AML-193 (cell line): Measurements from ENCODE around the gene MSRB2.
A peak's percentile ranks its signal among the peaks of the same experiment; 100 is the strongest.

ENCODE experiments used
- DNase-seq, 2 experiments: peaks; one replicate each; lab custom pipeline; 2025; lab: John Stamatoyannopoulos, UW

Gene MSRB2

GRCh38 chr10:23111517-23112286, 16.3 kb downstream of the MSRB2 start:
- no peak for DNase-seq

- no peak for DNase-seq
Observed at GRCh38 chr10:23114228-23114850, 19.0 kb downstream of the MSRB2 start.

DNA sequence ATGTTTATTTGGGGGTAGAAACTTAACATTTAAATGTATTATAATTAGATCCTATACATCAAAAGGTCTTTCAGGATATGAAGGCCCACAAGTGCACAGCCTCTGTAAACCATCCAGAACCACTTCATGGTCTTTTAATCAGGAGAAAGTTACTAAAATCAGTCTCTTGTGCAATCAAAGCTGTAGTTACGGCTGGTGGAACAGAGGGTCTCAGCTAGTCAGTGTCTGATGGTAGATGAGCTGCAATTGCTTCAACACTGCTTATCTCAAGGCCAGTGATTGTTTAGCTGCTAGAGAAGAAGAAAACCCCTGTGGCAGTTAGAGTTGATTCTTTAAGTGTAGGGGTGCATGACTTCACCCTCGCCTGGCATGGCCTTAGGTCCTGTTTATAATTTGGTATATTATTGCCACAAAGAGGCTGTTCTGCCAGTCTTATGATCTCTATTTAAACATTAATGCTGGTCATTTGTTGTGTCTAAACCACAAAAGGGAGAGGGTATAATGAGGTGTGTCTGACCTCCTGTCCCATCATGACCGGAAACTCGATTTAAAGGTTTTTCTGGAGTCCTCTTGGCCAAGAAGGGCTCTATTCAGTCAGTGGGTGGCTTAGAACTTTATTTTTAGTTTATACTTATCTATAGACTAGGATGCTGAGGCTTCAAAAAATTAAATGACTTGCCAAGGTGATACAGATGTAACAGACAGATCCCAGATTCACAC, 21.3 kb downstream of the MSRB2 start:
- no peak for DNase-seq

- DNase-seq: no peak
Observed at GRCh38 chr10:23120001-23120934, 24.9 kb downstream of the MSRB2 start.

DNA sequence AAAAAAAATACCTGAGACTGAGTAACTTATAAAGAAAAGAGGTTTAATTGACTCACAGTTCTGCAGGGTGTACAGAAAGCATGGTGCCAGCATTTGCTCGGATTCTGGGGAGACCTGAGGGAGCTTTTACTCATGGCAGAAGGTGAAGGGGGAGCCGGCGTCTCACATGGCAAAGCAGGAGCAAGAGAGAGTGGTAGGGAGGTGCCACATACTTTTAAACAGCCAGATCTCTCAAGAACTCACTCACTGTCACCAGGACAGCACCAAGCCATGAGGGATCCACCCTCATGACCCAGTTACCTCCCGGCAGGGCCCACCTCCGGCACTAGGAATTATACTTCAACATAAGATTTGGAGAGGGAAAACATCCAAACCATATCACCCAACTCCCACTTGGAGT, 25.8 kb downstream of the MSRB2 start:
- no peak for DNase-seq

DNA sequence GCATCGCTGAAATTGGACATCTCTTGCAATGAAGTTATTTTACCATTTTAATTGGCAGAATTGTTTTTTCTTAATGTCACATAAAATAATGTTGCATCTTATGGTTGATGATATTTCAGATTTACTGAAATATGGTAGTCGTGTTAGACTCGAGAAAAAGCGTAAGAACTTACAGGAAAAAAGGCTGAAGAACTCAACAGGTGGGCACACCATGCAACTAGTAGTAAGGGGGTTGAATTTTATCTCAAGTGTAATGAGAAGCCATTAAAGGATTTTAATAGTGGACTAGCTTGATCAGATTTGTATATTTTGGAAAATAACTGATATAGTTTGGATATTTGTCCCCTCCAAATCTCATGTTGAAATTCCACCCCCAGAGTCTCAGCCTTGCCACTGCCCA, 41.1 kb downstream of the MSRB2 start:
- no peak for DNase-seq

- no peak for DNase-seq
Observed at GRCh38 chr10:23139677-23140076, 44.3 kb downstream of the MSRB2 start.

- no peak for DNase-seq
Observed at GRCh38 chr10:23141995-23142394, 46.6 kb downstream of the MSRB2 start.

DNA sequence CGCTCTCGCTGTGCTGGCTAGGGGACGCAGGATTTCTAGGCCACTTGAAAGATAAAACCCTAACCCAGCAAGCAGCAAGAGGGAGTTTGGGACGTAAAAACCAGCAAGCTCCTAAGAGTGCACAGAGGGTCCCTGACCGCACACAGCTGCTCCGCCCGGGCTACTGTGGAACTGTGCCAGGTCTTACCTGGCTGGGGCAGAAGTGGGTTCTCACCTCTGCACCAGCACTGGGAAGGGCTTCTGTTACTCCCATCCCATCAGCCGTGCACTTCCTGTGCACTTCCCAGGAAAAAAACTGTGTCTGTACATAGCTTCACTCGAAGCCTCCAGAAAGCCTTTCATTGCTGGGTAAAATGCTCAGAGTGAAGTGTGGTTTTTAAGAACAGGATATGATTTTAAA, 50.9 kb downstream of the MSRB2 start:
- DNase-seq: no peak

- DNase-seq: no peak
Observed at GRCh38 chr10:23147035-23147434, 51.7 kb downstream of the MSRB2 start.

GRCh38 chr10:23148214-23148613, 52.8 kb downstream of the MSRB2 start:
- DNase-seq: no peak

DNA sequence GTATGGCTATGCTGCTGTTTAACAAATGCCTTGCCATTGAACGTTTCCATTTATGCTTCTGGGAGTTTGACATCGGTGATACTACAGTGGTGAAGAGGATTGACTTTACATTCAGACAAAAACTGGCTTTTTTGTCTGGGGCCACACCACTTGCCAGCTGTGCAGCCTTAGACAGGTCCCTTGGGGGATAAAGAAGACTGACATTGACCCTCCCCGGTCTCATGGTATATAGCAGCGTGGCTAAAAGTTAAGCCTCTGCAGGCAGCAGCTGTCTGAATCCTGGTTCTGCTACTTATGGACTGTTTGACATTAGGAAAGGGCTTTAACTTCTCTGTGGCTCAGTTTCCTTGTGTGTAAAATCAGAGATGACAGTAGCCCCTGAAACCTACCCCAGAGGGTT, 54.7 kb downstream of the MSRB2 start:
- no peak for DNase-seq

- DNase-seq: no peak
Observed at GRCh38 chr10:23150610-23151009, 55.2 kb downstream of the MSRB2 start.

- DNase-seq: no peak
Observed at GRCh38 chr10:23151071-23151470, 55.7 kb downstream of the MSRB2 start.

GRCh38 chr10:23155169-23155568, 59.8 kb downstream of the MSRB2 start:
- peak; percentile 15 to 40 for DNase-seq

- no peak for DNase-seq
Observed at GRCh38 chr10:23156447-23157150, 61.2 kb downstream of the MSRB2 start.

- DNase-seq: no peak
Observed at GRCh38 chr10:23157239-23157681, 61.9 kb downstream of the MSRB2 start.

- peak; percentile 48 to 60 for DNase-seq
Observed at GRCh38 chr10:23157691-23158369, 62.5 kb downstream of the MSRB2 start.

GRCh38 chr10:23158370-23158769, 63.0 kb downstream of the MSRB2 start:
- DNase-seq: peak; percentile 37 to 52

GRCh38 chr10:23171232-23171876, 76.0 kb downstream of the MSRB2 start:
- no peak for DNase-seq
